NB4 (cell line): ENCODE measurements around the gene ANKS4B.
"Not testable (repeated sequence)": the region's sequence is repeated elsewhere in the genome, so short reads cannot be mapped to it uniquely, and the experiment has no call there.

Experiments
- DNase-seq: peaks from one replicate; pipeline ENCODE4 v3.0.0; 2010; ENCODE audit warnings: low read depth
- H3K4me3 ChIP-seq: one replicate; pipeline ENCODE4 v1.5.1; 2011; ENCODE audit warnings: mild to moderate bottlenecking, low read depth, low read length, moderate library complexity
- MYC ChIP-seq: IDR thresholded peaks from 2 replicates; pipeline ENCODE4 v1.6.1; 2011; ENCODE audit warnings: low read depth, low read length
- POLR2A ChIP-seq: IDR thresholded peaks from 2 replicates; pipeline ENCODE4 v1.6.1; 2011; ENCODE audit warnings: mild to moderate bottlenecking; ENCODE audit not compliant: insufficient read length; ENCODE audit errors: extremely low read depth
- TF ChIP-seq, protein P1 (sequence below): IDR thresholded peaks from one replicate; pipeline ENCODE4 v1.5.1; 2012; ENCODE audit warnings: low read depth, low read length
- TF ChIP-seq, protein P2 (sequence below): IDR thresholded peaks from 2 replicates; pipeline ENCODE4 v1.6.1; 2011; ENCODE audit warnings: low read depth, low read length

The ANKS4B gene

DNA sequence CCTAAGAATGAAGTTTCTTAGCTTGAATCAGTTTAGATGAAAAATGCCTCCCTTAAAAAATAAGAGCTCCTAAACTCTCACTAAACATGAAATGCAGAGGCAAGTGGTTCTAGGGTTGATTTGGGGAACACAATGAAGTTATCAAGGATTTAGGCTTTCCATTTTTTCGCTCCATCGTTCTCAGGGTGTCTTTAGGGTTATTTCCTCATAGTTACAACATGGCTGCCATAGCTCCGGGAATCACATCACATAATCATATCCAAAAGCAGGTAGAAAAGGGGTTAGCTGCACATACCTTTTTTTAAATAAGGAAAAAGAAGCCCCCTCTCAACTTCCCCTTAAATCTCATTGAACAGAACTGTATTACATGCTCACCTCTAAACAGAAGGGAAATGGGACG is 43.5 kb upstream of the ANKS4B start:
- no peak for DNase-seq
- TF ChIP-seq, protein P1, sequence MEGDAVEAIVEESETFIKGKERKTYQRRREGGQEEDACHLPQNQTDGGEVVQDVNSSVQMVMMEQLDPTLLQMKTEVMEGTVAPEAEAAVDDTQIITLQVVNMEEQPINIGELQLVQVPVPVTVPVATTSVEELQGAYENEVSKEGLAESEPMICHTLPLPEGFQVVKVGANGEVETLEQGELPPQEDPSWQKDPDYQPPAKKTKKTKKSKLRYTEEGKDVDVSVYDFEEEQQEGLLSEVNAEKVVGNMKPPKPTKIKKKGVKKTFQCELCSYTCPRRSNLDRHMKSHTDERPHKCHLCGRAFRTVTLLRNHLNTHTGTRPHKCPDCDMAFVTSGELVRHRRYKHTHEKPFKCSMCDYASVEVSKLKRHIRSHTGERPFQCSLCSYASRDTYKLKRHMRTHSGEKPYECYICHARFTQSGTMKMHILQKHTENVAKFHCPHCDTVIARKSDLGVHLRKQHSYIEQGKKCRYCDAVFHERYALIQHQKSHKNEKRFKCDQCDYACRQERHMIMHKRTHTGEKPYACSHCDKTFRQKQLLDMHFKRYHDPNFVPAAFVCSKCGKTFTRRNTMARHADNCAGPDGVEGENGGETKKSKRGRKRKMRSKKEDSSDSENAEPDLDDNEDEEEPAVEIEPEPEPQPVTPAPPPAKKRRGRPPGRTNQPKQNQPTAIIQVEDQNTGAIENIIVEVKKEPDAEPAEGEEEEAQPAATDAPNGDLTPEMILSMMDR = no peak
- TF ChIP-seq, protein P2, sequence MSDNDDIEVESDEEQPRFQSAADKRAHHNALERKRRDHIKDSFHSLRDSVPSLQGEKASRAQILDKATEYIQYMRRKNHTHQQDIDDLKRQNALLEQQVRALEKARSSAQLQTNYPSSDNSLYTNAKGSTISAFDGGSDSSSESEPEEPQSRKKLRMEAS = no peak
- no peak for TF ChIP-seq MYC
- TF ChIP-seq POLR2A = no peak
- H3K4me3 ChIP-seq = no peak overlapping the region

DNA sequence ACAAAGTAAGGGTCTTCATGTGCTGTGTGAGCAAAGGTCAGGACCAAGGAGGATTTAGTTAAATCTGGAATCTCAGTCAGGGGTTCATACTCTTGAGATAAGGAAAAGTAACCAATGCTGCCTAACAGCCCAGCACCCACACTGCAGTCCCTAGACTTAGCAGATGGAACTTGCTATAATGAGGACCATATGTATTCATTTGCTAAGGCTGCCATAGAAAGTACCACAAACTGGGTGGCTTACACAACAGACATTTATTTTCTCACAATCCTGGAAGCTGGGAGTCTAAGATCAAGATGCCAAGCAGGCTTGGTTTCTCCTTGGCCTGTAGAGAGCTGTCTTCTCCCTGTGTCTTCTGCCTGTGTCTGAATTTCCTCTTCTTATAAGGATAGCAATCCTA is 42.9 kb upstream of the ANKS4B start:
- TF ChIP-seq, protein P1 = no peak
- TF ChIP-seq POLR2A (no peak), MYC (no peak)
- TF ChIP-seq, protein P2 = no peak
- DNase-seq = no peak
- H3K4me3 ChIP-seq = no peak overlapping the region

DNA sequence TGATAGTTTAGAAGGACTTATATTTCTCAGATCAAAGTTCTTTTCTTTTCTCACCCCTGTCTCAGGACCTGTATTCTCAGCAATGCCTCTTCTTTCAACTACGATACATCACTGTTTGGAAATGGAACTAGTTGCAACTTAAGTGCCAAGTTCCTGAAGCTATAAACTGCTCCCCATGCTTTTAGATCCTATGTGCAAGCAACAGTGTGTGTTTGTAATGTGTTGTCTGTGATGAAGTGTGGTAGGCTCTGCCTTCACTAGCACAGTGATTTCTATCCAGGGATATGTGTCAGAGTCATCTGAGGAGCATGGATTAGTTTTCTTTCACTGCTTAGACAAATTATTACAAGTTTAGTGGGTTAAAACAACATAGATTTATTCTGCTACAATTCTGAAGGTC is 40.5 kb upstream of the ANKS4B start:
- H3K4me3 ChIP-seq = no peak overlapping the region
- DNase-seq = no peak
- TF ChIP-seq POLR2A (no peak), MYC (no peak)
- TF ChIP-seq, protein P1 = no peak
- TF ChIP-seq, protein P2 = no peak

DNA sequence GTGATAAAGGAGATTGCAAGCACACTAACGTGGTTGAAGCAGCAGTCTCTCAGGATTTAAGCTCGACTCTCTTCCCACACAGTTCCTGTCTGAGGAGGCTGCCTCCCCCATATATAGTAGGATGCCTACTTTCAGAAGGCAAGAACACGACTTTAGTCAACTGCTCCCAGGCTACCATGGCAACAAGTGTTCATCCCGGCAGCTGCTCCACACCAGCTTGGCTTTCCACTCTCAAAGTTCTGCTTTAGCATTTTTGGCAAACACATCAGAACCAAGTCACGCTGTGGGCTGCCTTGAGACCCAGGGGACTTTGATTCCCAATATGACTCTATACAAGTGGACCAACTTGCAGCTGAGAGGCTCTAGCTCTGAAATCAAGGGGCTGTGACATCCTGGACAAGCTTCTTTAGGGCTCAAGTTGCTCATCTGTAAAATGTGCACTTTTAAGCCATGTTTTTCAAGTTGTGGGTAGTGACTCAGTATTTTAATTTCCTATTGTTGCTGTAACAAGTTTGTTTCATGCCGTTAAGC is 38.7 kb upstream of the ANKS4B start:
- DNase-seq = no peak
- no peak for TF ChIP-seq MYC

DNA sequence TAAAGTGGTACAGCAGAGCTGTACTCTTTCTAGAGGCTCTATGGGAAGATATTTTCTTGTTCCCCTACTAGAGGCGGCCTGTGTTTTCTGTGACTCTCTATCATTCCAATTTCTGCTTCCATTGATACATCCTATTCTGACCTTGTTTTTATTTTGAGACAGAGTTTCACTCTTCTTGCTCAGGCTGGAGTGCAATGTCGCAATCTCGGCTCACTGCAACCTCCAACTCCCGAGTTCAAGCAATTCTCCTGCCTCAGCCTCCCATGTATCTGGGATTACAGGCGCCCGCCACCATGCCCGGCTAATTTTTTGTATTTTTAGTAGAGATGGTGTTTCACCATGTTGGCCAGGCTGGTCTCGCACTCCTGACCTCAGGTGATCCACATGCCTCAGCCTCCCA is 38.2 kb upstream of the ANKS4B start:
- H3K4me3 ChIP-seq, DNase-seq: not testable (repeated sequence)

More for the DNA sequence above, 38.7 kb upstream of the ANKS4B start:
- no peak overlapping the region for H3K4me3 ChIP-seq

DNA sequence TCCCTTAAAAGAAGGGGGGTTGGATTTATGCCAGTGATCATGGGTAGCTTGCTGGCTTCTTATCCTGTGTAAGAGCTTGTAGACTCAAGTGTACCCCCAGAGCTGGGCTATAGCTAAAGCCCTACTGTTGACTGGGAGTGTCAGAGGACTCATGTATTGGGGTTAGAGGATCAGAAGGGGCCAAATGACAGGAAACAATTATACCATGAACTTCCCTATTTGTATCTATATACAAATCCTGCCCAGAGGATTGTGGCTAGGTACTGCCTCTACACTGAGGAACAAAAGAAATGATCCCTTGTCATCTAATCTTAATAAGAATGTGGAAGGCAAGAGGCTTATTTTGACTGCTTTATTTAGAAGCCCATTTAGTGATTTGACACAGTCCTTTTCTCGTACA is 36.4 kb upstream of the ANKS4B start:
- peak; percentile 35 for DNase-seq
- TF ChIP-seq, protein P2 = no peak
- TF ChIP-seq POLR2A (no peak), MYC (no peak)
- TF ChIP-seq, protein P1 = no peak
- no peak overlapping the region for H3K4me3 ChIP-seq

DNA sequence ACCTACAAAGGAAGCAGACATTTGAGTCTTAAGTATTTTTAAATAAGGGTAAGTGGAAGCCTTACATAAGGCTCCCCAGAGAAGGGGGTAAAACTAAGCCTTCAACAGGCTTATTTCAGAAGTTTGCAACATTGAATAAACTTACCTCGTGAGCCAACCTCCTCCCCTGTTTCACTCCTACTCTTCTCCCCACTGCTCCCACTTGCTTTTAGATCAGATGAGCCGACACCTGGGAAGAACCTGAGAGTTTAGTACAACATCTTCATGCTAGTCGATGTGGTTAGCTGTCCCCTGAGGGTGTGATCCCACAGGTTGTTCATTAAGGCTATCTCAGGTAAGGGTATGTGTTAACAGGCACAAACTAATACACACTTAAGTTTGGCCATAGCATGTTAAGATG is 35.9 kb upstream of the ANKS4B start:
- DNase-seq = no peak
- TF ChIP-seq, protein P2 = no peak
- TF ChIP-seq POLR2A (no peak), MYC (no peak)
- TF ChIP-seq, protein P1 = no peak
- H3K4me3 ChIP-seq = no peak overlapping the region
